Measurements from ENCODE around the gene ZCCHC10.

ZCCHC10 gene

GRCh38 chr5:133062276-133062675 lies 35.9 kb upstream of the ZCCHC10 start:
- H3K27ac ChIP-seq, result no peak overlapping the region
- TF ChIP-seq ZFX (IDR thresholded peaks at IDR 0.05; ENCODE audit: borderline replicate concordance) (no peak), CTCF (IDR thresholded peaks at IDR 0.05) (no peak)

GRCh38 chr5:133059621-133060020 lies 33.3 kb upstream of the ZCCHC10 start:
- no peak overlapping the region for H3K27ac ChIP-seq
- TF ChIP-seq ZFX (IDR thresholded peaks at IDR 0.05; ENCODE audit: borderline replicate concordance) (no peak), CTCF (IDR thresholded peaks at IDR 0.05) (no peak)

GRCh38 chr5:133056891-133057290 lies 30.5 kb upstream of the ZCCHC10 start:
- no peak overlapping the region for H3K27ac ChIP-seq
- TF ChIP-seq ZFX (IDR thresholded peaks at IDR 0.05; ENCODE audit: borderline replicate concordance) (no peak), CTCF (IDR thresholded peaks at IDR 0.05) (no peak)

GRCh38 chr5:133054697-133055471 lies 28.5 kb upstream of the ZCCHC10 start:
- TF ChIP-seq ZFX (IDR thresholded peaks at IDR 0.05; ENCODE audit: borderline replicate concordance) (no peak), CTCF (IDR thresholded peaks at IDR 0.05) (no peak)
- H3K27ac ChIP-seq, result no peak overlapping the region

- peak overlapping the region; percentile 97; the same call in 1 of the 2 replicates for H3K27ac ChIP-seq
- no peak for TF ChIP-seq ZFX (IDR thresholded peaks at IDR 0.05; ENCODE audit: borderline replicate concordance)
- no peak for TF ChIP-seq CTCF (IDR thresholded peaks at IDR 0.05)
Observed at GRCh38 chr5:133053448-133053847, 27.1 kb upstream of the ZCCHC10 start.

GRCh38 chr5:133052317-133053175 lies 26.2 kb upstream of the ZCCHC10 start:
- H3K27ac ChIP-seq, result peak overlapping the region; percentile 97
- TF ChIP-seq CTCF (IDR thresholded peaks at IDR 0.05) (no peak), ZFX (IDR thresholded peaks at IDR 0.05; ENCODE audit: borderline replicate concordance) (no peak)
